IMR-90 (cell line): ENCODE measurements around the gene HES6.

ENCODE experiments used
- BHLHE40 ChIP-seq: fragments of 150-350 bp; IDR thresholded peaks from 2 replicates; pipeline ENCODE4 v1.6.1; 2016; ENCODE audit warnings: mild to moderate bottlenecking, low read depth, low read length
- CEBPB ChIP-seq: IDR thresholded peaks from 2 replicates; pipeline ENCODE4 v1.6.1; 2012; ENCODE audit warnings: low read depth, low read length, improper control_type of control experiment
- CHD1 ChIP-seq: IDR thresholded peaks from 2 replicates; pipeline ENCODE4 v1.6.1; 2012; ENCODE audit warnings: low read depth, low read length, improper control_type of control experiment
- CTCF ChIP-seq: conservative IDR thresholded peaks from 2 replicates; pipeline ENCODE4 v1.5.1; 2012; ENCODE audit warnings: mild to moderate bottlenecking, low read depth, low read length, improper control_type of control experiment
- ELK1 ChIP-seq: fragments of 150-350 bp; IDR thresholded peaks from 2 replicates; pipeline ENCODE4 v1.6.1; 2016; ENCODE audit warnings: low read depth, mild to moderate bottlenecking, low read length, moderate library complexity, borderline replicate concordance
- FOS ChIP-seq: fragments of 150-350 bp; IDR thresholded peaks from 2 replicates; pipeline ENCODE4 v1.6.1; 2016; ENCODE audit warnings: low read depth, low read length
- MAFK ChIP-seq: IDR thresholded peaks from 2 replicates; pipeline ENCODE4 v1.6.1; 2012; ENCODE audit warnings: low read depth, low read length, improper control_type of control experiment
- NFE2L2 ChIP-seq: fragments of 150-350 bp; IDR thresholded peaks from 2 replicates; pipeline ENCODE4 v1.6.1; 2016; ENCODE audit warnings: low read depth, mild to moderate bottlenecking, low read length
- POLR2A ChIP-seq: IDR thresholded peaks from 2 replicates; pipeline ENCODE4 v1.6.1; 2012; ENCODE audit warnings: mild to moderate bottlenecking, low read depth, low read length
- RAD21 ChIP-seq: IDR thresholded peaks from 2 replicates; pipeline ENCODE4 v1.6.1; 2012; ENCODE audit warnings: low read length, improper control_type of control experiment
- RCOR1 ChIP-seq: IDR thresholded peaks from 2 replicates; pipeline ENCODE4 v1.6.1; 2012; ENCODE audit warnings: mild to moderate bottlenecking, low read length, improper control_type of control experiment; ENCODE audit not compliant: insufficient replicate concordance
- RFX5 ChIP-seq: IDR thresholded peaks from 2 replicates; pipeline ENCODE4 v1.8.0; 2012; ENCODE audit warnings: low read depth, mild to moderate bottlenecking, low read length, moderate library complexity
- SMC3 ChIP-seq: fragments of 150-350 bp; IDR thresholded peaks from 2 replicates; pipeline ENCODE4 v1.6.1; 2016; ENCODE audit warnings: low read depth, mild to moderate bottlenecking, antibody characterized with exemption, low read length, moderate library complexity
- USF2 ChIP-seq: fragments of 150-350 bp; IDR thresholded peaks from 2 replicates; pipeline ENCODE4 v1.6.1; 2017; ENCODE audit warnings: mild to moderate bottlenecking, antibody characterized with exemption, low read length, low read depth

GRCh38 chr2:238252766-238253630 lies 13.2 kb upstream of the HES6 start:
- TF ChIP-seq CTCF = no peak
- TF ChIP-seq POLR2A = no peak
- TF ChIP-seq MAFK = no peak
- no peak for TF ChIP-seq SMC3
- TF ChIP-seq CHD1 = no peak
- no peak for TF ChIP-seq FOS
- no peak for TF ChIP-seq RCOR1
- no peak for TF ChIP-seq NFE2L2
- TF ChIP-seq RAD21 = no peak
- TF ChIP-seq BHLHE40 = no peak
- TF ChIP-seq CEBPB = no peak
- no peak for TF ChIP-seq RFX5
- TF ChIP-seq ELK1 = no peak
- TF ChIP-seq USF2 = no peak
